H1 (cell line): Measurements from ENCODE around the gene KRT85.

Experiments used
- CHD2 ChIP-seq: IDR thresholded peaks from 2 replicates; pipeline ENCODE4 v1.6.1; 2012; ENCODE audit warnings: low read length, improper control_type of control experiment
- CTCF ChIP-seq, 3 experiments: IDR thresholded peaks; 1 replicate in 2 of 3; 2 replicates in 1 of 3; pipeline versions ENCODE4 v1.5.1 to v1.6.1; 2011; ENCODE audit warnings: low read length in 3 of 3, mild to moderate bottlenecking in 3 of 3, inconsistent platforms in 2 of 3, low read depth in 1 of 3, moderate library complexity in 1 of 3; ENCODE audit not compliant: insufficient read depth in 1 of 3; ENCODE audit errors: control extremely low read depth in 1 of 3
- HDAC2 ChIP-seq, 2 experiments: fragments of 300-600 bp in 1 of 2; sonication (generic) in 1 of 2; IDR thresholded peaks; 2 replicates each; pipeline ENCODE4 v1.6.1; 2011 to 2012; ENCODE audit warnings: low read depth in 2 of 2, low read length in 2 of 2, mild to moderate bottlenecking in 2 of 2, moderate library complexity in 2 of 2, borderline replicate concordance in 1 of 2, inconsistent platforms in 1 of 2
- HDAC6 ChIP-seq: IDR thresholded peaks from one replicate; pipeline ENCODE4 v1.7.1; 2012; ENCODE audit warnings: low read depth, mild to moderate bottlenecking, inconsistent platforms, low read length, moderate library complexity
- JUND ChIP-seq: IDR thresholded peaks from 2 replicates; pipeline ENCODE4 v1.6.1; 2011; ENCODE audit warnings: mild to moderate bottlenecking, improper control_type of control experiment, low read length
- POLR2A ChIP-seq, 2 experiments: IDR thresholded peaks; 1 replicate in 1 of 2; 2 replicates in 1 of 2; pipeline ENCODE4 v1.6.1; 2011; ENCODE audit warnings: low read depth in 2 of 2, low read length in 2 of 2, mild to moderate bottlenecking in 2 of 2; ENCODE audit errors: control extremely low read depth in 1 of 2
- POLR2AphosphoS5 ChIP-seq: IDR thresholded peaks from 2 replicates; pipeline ENCODE4 v1.6.1; 2011; ENCODE audit warnings: low read depth, low read length
- SIN3A ChIP-seq, 2 experiments: IDR thresholded peaks in 1 of 2; conservative IDR thresholded peaks in 1 of 2; 2 replicates each; pipeline ENCODE4 v1.6.1; 2011 to 2012; ENCODE audit warnings: low read length in 2 of 2, improper control_type of control experiment in 1 of 2, low read depth in 1 of 2, mild to moderate bottlenecking in 1 of 2
- YY1 ChIP-seq: IDR thresholded peaks from 2 replicates; pipeline ENCODE4 v1.6.1; 2011; ENCODE audit warnings: low read depth, mild to moderate bottlenecking, low read length
- TF ChIP-seq, protein P1 (sequence below): IDR thresholded peaks from 2 replicates; pipeline ENCODE4 v1.6.1; 2011; ENCODE audit warnings: low read depth, mild to moderate bottlenecking, low read length; ENCODE audit not compliant: insufficient read depth

- TF ChIP-seq, protein P1, sequence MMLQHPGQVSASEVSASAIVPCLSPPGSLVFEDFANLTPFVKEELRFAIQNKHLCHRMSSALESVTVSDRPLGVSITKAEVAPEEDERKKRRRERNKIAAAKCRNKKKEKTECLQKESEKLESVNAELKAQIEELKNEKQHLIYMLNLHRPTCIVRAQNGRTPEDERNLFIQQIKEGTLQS = no peak
- TF ChIP-seq JUND = no peak
- no peak for TF ChIP-seq POLR2AphosphoS5
- TF ChIP-seq POLR2A (IDR thresholded peaks at IDR 0.05; ENCODE audit: control extremely low read depth in 1 of 2, low read depth in 2 of 2, low read length in 2 of 2) = no peak
- TF ChIP-seq YY1 = no peak
- no peak for TF ChIP-seq SIN3A (conservative IDR thresholded peaks at IDR 0.05 in 1 of 2, IDR thresholded peaks at IDR 0.05 in 1 of 2; ENCODE audit: low read depth in 1 of 2, low read length in 2 of 2)
- no peak for TF ChIP-seq CHD2
- TF ChIP-seq HDAC2 (IDR thresholded peaks at IDR 0.05; ENCODE audit: borderline replicate concordance in 1 of 2, low read depth in 2 of 2, low read length in 2 of 2) = no peak
- no peak for TF ChIP-seq CTCF (IDR thresholded peaks at IDR 0.05; ENCODE audit: control extremely low read depth in 1 of 3, insufficient read depth in 1 of 3, low read depth in 1 of 3, low read length in 3 of 3)
- no peak for TF ChIP-seq HDAC6
These were observed 29.4 kb upstream of the KRT85 start for GRCh38 chr12:52396656-52397055.
